HG03439 (cell line): ENCODE data around the gene MRTFA.

Experiments
- ATAC-seq: cut with Tn5 transposase; IDR thresholded peaks from one replicate; pipeline ENCODE4 v1.9.1; 2021; ENCODE audit warnings: mild to moderate bottlenecking, moderate library complexity; ENCODE audit not compliant: unreplicated experiment

Gene MRTFA

GRCh38 chr22:40434106-40434505, 202.4 kb downstream of the MRTFA start:
- no peak for ATAC-seq

GRCh38 chr22:40433416-40434090, 203.0 kb downstream of the MRTFA start:
- no peak for ATAC-seq

- no peak for ATAC-seq
Measured at GRCh38 chr22:40432625-40433024, 203.9 kb downstream of the MRTFA start.

- no peak for ATAC-seq
Measured at GRCh38 chr22:40432157-40432556, 204.4 kb downstream of the MRTFA start.

DNA sequence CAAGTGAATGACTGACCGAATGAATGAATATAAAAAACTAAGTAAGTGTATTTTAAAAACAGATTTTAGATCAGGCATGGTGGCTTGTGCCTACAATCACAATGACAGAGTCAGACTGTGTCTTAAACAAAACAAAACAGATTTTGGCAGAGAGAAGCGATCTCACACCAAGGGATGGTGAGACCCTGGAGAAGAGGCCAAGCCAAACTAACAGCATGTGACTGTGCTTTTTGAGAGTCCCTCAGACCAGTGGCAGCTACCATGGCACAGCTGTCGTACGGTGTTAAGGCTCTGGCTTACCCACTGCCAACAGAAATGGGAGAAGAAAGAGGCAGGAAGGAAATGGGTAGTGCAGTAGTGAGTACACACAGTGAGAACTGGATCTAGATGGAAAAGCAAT, 205.5 kb downstream of the MRTFA start:
- ATAC-seq: no peak

DNA sequence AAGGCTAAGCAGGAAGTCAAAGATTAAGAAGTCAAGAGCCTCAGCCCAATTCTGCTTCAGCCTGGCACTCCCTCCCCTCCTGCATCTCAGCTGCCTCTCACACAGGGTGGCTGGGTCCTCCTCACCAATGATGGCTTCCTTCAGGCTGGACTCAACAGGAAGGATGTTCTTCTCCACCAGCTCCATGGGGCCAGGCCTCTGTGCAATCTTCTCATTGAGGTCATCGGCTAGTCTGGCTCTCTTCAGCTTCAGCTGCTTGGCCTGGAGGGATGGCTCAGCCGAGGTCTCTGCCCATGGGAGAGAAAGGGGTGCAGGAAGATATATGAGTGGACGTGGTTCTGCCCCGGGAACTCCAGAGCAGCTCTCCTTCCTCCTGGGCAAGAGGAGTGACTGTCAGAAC, 207.0 kb downstream of the MRTFA start:
- no peak for ATAC-seq

DNA sequence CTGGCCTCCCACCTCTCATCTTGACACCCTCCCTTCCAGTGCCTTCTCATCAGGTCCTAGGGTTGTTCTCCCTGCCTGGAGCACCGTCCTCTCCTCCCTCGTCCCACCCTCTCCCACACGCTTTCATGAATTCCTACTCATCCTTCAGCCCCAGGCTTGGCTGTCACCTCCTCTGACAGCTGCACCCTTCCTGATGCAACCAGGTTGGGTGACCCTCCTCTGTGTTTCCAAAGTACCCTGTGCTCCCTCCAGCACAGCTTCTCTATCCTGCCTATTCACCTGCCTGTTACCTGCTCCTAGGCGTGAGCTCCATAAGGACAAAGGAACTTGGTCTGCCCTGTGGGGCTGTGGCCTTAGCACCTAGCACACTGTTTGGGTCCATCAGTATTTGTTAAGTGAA, 207.7 kb downstream of the MRTFA start:
- ATAC-seq: no peak

DNA sequence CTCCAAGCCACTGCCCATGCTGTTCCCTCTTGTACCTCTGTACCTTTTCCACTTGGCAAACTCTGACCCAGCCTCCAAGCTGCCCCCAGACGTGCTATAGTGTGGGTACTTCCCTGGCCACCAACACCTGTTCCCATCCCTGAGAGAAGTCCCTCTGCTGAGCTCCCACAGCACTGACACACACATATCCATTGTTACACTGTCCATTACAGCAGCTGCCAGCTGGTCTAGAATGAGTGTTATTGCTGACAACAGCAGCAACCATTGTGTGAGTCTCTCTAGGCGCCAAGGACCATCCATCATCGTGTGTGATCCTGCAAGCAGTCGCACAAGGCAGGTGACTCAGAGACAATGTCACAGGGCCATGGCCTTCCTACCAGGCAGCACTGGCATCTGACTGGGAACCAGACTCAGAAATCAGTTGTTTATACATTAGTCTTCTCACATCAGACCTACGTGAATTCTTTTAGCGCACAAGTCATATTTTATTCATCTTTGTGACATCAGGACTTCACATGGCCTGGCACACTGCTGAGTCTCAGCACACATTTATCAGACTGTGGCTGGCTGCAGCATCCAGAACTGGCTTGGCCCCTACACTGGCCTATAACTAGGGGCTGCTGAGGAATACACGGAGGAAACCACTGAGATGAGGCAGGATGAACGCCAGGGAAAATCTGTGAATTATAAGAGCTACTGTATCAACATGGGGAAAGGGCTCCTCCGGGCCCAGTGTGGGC, 209.8 kb downstream of the MRTFA start:
- no peak for ATAC-seq

GRCh38 chr22:40425082-40425481, 211.4 kb downstream of the MRTFA start:
- no peak for ATAC-seq

GRCh38 chr22:40423882-40424640, 212.5 kb downstream of the MRTFA start:
- ATAC-seq: no peak

DNA sequence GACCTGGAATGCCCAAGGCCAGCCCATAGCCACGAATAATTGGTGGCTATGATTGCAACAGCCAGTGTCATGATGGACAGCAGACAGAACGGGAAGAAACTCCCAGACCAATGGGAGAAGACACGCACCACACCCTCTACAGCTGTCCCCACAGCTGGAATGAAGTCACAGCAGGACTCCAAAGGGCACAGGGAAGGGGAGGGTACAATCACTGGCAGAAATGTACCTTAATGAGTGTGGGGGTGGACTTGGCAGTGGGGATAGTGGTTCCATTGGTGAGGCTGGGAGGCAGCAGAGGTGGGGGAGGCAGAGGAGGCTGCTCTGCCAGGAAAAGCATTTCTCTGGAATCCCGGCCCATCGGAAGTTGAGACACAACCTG, 213.2 kb downstream of the MRTFA start:
- ATAC-seq: no peak

GRCh38 chr22:40422558-40423309, 213.8 kb downstream of the MRTFA start:
- no peak for ATAC-seq

DNA sequence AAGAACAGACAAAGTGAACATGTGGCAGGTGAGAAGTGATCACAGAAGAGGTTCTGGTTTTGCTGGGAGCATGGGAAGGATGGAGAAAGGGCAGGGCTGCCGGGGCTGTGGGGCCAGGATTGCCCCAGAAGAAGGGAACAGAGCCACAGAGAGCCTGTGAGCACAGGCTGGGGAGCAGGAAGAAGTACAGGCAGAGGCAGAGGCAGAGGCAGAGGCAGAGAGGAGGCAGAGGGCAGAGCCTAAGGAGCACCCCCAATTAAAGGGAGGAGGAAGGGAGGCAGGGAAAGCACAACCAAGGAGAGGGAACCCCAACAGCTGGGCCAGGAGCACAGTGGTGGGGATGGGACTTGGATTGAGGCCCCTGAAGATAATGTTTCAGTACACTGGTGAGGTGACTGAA, 214.6 kb downstream of the MRTFA start:
- no peak for ATAC-seq

GRCh38 chr22:40421082-40421350, 215.5 kb downstream of the MRTFA start:
- ATAC-seq: no peak

DNA sequence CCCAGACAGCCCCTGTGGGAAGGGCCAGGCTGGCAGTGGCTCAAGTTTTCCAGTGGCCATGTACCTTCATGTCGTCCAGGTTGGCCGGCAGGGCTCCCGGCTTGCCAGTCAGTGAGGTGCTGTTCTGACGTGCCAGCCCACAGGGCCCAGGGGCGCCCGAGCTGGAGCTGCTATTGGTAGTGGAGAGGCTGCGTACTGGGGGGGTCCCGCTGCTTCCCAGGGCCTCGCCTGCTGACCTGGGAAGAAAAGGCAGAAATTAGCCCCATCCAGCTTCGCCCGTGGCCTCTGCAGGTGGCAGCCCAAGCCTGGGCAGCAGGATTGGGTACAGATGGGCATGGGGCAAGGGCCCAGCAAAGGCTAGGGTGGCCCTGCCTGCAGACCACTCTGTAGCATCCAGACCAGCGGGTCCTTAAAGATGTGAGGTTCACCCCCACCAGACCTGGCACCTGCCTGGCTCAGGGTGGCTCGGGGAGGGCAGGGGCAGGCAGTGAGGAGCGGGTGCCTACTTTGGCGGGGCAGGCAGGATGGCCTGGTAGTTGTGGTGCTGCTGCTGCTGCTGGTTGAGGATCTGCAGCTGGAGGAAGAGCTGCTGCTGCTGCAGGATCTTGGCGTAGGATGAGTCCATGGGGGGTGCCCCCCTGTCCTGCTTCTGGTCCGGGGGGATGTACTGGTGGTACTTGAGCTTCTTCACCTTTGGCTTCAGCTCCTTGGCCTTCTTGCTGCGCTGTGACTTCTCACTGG, 216.0 kb downstream of the MRTFA start:
- no peak for ATAC-seq

DNA sequence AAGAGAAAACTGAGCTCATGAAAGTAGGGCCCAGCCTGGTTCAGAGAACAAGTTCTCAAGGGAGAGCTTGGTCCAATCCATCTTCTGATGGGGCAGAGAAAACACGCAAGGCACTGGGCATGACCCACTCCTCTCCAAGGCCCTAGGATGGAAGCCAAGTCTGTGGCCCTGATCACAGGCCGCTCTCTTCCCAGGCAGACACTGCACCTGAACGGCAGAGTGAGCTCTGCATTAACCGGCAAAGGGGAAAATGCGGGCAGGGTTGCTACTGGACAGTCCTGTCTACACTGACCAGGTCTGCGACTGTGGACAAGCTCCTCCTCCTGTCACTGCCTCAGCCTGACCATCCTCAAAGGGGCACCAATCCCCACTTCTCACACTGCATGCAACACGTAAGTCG, 216.8 kb downstream of the MRTFA start:
- no peak for ATAC-seq

GRCh38 chr22:40418366-40419201, 217.9 kb downstream of the MRTFA start:
- no peak for ATAC-seq

DNA sequence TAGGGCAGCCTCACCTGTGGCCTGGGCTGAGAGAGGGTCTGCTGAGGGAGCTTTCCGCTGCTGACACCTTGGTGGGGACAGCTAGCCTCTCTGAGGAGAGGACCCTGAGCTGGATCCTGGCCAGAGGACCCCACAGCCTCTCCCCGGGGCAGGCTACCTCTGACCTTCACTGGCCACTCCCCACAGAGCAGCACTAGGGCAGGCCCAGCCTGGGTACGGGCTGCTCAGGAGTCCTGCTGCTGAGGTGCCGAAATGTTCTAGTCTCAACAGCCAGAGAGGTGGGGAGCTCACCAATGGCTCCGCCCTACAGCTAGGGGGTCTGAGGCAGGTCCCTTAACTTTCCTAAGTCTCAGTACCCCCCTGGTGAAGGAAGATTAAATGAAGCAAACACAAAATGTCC, 218.6 kb downstream of the MRTFA start:
- no peak for ATAC-seq

- ATAC-seq: no peak
Measured at GRCh38 chr22:40417041-40417440, 219.5 kb downstream of the MRTFA start.

- no peak for ATAC-seq
Measured at GRCh38 chr22:40416636-40417035, 219.9 kb downstream of the MRTFA start.
